Gastroesophageal sphincter (tissue), 4 donors: Measurements from ENCODE around the gene NRP2. TPM values are rescaled to one million over a fixed set of nuclear protein-coding genes. Genes with fewer than 3 reads are reported as not detected.

Experiments used
- ATAC-seq: fragments of 150-250 bp; one replicate; pipeline ENCODE4 v1.9.1; 2016; ENCODE audit warnings: mild to moderate bottlenecking, moderate library complexity
- H3K27ac ChIP-seq, 4 donors: fragments of 200-600 bp; sonication (generic) in 3 of 4; 1 replicate in 3 of 4; 2 replicates in 1 of 4; pipeline ENCODE4 v1.5.1; 2016 to 2019
- H3K27me3 ChIP-seq: fragments of 200-600 bp; sonication (generic); one replicate; pipeline ENCODE4 v1.5.1; 2019
- H3K36me3 ChIP-seq, 2 donors: fragments of 200-600 bp; sonication (generic); one replicate each; pipeline ENCODE4 v1.5.1; 2019; ENCODE audit warnings: control low read depth in 1 of 2
- H3K4me1 ChIP-seq, 3 donors: fragments of 200-600 bp; sonication (generic); 1 replicate in 2 of 3; 2 replicates in 1 of 3; pipeline ENCODE4 v1.5.1; 2016 to 2019; ENCODE audit warnings: control low read depth in 2 of 3
- H3K4me3 ChIP-seq, 2 donors: fragments of 200-600 bp; sonication (generic); one replicate each; pipeline ENCODE4 v1.5.1; 2019; ENCODE audit warnings: mild to moderate bottlenecking in 1 of 2, moderate library complexity in 1 of 2
- H3K9me3 ChIP-seq, 3 donors: fragments of 200-600 bp; sonication (generic); one replicate each; pipeline ENCODE4 v1.5.1; 2017 to 2019; ENCODE audit warnings: control low read depth in 2 of 3
- EP300 ChIP-seq: sonication (generic); formaldehyde crosslinking; IDR thresholded peaks from one replicate; pipeline ENCODE4 v1.6.1; 2017; ENCODE audit warnings: antibody characterized with exemption, mild to moderate bottlenecking
- POLR2A ChIP-seq, 2 donors: fragments of 450-650 bp; IDR thresholded peaks; one replicate each; pipeline ENCODE4 v1.6.1; 2017; ENCODE audit warnings: antibody characterized with exemption in 2 of 2, mild to moderate bottlenecking in 2 of 2, moderate library complexity in 1 of 2
- POLR2AphosphoS5 ChIP-seq: sonication (generic); formaldehyde crosslinking; IDR thresholded peaks from one replicate; pipeline ENCODE4 v1.6.1; 2017; ENCODE audit warnings: antibody characterized with exemption
- WGBS, 2 donors: methylation state at CpG; one replicate each; pipeline ENCODE4 v1.1.5; 2018; ENCODE audit warnings: low coverage in 1 of 2; 5-methylcytosine and 5-hydroxymethylcytosine counted together
- total RNA-seq, 4 donors: library from RNA; depleted of rRNA; stranded (reverse); fragments of >200 nt; gene quantifications; one replicate each; pipeline ENCODE4 v1.1.0, GENCODE V29; 2016
- TF ChIP-seq, protein P1 (sequence below), 4 experiments: fragments of 200-600 bp in 2 of 4; fragments of 450-650 bp in 2 of 4; sonication (generic) in 1 of 4; IDR thresholded peaks; one replicate each; pipeline ENCODE4 v1.5.1; 2017 to 2019; ENCODE audit warnings: antibody characterized with exemption in 4 of 4, mild to moderate bottlenecking in 2 of 4, moderate library complexity in 2 of 4

The NRP2 gene
- total RNA-seq, 4 donors from 2014 or later, result 278 to 466 (median 371) TPM

DNA sequence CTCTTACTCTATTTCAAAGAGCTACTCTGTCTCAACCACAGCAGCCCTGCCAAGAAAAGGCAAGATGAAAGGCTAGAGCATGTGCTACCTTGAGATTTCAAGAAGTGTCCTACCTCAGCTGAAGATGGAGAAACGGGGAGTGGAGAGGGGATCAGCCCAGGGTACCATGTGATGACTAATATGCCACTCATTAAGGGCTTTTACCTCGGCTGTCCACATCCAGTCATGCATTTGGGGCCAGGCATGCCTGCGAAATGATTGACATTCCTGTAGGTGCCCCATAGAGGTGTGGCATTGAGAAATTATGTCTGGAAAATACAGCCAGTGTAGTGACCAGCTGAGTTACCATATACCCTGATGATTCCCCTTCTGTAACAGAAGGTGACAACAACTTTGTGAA, 96.1 kb downstream of the NRP2 start:
- 58 to 71% methylated on average over 2 to 3 of the region's 3 CpGs for WGBS, 2 donors
- Histone ChIP-seq H3K4me3 (no peak overlapping the region), H3K27me3 (no peaks in the 10 kb centered on the region), H3K27ac (peak overlapping the region; percentile 4 to 96 (median 90)), H3K36me3 (peaks cover 0 to 14% of the 10 kb centered on the region in 2 donors), H3K4me1 (peaks cover 4 to 100% (median 8%) of the 10 kb centered on the region in 3 donors), H3K9me3 (no peaks in the 10 kb centered on the region)
- ATAC-seq, result no peak
- TF ChIP-seq POLR2AphosphoS5 (no peak), EP300 (no peak), POLR2A (IDR thresholded peaks at IDR 0.05) (no peak)
- TF ChIP-seq, protein P1, sequence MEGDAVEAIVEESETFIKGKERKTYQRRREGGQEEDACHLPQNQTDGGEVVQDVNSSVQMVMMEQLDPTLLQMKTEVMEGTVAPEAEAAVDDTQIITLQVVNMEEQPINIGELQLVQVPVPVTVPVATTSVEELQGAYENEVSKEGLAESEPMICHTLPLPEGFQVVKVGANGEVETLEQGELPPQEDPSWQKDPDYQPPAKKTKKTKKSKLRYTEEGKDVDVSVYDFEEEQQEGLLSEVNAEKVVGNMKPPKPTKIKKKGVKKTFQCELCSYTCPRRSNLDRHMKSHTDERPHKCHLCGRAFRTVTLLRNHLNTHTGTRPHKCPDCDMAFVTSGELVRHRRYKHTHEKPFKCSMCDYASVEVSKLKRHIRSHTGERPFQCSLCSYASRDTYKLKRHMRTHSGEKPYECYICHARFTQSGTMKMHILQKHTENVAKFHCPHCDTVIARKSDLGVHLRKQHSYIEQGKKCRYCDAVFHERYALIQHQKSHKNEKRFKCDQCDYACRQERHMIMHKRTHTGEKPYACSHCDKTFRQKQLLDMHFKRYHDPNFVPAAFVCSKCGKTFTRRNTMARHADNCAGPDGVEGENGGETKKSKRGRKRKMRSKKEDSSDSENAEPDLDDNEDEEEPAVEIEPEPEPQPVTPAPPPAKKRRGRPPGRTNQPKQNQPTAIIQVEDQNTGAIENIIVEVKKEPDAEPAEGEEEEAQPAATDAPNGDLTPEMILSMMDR (IDR thresholded peaks at IDR 0.05), result no peak

DNA sequence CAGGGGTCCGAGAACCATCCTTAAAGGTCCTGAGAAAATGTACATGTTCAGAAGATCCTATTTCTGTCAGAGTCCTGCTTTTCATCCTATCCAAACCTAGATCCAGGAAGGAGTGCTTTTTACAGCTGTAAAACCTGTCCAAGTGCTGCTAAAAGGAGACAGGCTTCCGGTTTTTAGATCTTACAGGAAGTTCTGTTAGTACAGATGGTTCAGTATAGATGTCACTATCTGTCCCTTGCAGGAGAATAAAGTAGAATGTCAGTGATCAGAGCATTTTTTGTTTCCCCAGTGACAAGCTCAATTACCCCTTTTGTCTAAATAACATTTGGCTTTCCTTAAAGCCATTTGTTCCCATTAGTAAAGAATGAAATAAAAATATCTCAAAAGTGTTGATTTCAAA, 98.3 kb downstream of the NRP2 start:
- ATAC-seq, result no peak
- no peaks in the 10 kb centered on the region for H3K9me3 ChIP-seq
- H3K27ac ChIP-seq, result peak overlapping the region; percentile 76 to 96 (median 90)
- TF ChIP-seq, protein P1 (IDR thresholded peaks at IDR 0.05), result no peak
- TF ChIP-seq POLR2A (IDR thresholded peaks at IDR 0.05), result no peak
- no peak for TF ChIP-seq EP300
- no peak for TF ChIP-seq POLR2AphosphoS5
- H3K36me3 ChIP-seq, result peaks cover 0 to 14% of the 10 kb centered on the region in 2 donors
- H3K4me3 ChIP-seq, result no peak overlapping the region
- 40 to 51% methylated on average over 2 of the region's 2 CpGs for WGBS, 2 donors
- peaks cover 4 to 100% (median 15%) of the 10 kb centered on the region in 3 donors for H3K4me1 ChIP-seq
- no peaks in the 10 kb centered on the region for H3K27me3 ChIP-seq

DNA sequence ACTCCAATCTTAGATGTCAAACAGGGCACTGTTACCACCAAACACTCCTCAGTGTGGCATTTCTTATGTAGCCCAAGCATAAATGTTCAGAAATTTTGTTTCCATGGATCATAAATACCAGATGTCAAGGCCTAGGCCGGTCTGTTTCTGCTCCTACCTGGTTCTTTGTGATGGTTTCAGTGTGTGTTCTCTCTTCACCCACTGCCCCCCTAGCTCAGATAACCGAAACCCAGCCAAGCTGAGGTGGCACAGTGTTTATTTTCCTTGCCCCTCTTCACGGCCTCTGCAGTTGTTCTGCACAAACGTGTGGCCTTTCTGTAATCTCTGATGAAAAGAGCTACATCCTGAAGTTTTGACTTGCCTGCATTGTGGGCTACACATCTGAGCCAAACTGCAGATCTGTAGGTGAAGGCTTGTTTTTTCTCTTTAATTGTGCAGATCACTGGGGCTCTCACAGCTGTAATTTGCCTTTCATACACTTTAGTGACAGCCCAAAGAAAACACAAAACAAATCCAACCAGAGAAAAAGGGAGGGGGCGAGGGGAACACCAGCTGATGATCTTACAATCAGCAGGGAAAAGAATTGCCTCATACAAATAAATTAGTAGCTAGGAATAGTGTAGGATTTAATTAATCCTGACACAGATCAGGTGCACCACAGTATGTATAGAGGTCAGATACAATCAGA, 99.1 kb downstream of the NRP2 start:
- no peak for ATAC-seq
- Histone ChIP-seq H3K4me3 (no peak overlapping the region), H3K27ac (peak overlapping the region; percentile 76 to 96 (median 90)), H3K36me3 (peaks cover 0 to 8% of the 10 kb centered on the region in 2 donors), H3K4me1 (peaks cover 4 to 100% (median 15%) of the 10 kb centered on the region in 3 donors), H3K9me3 (no peaks in the 10 kb centered on the region), H3K27me3 (no peaks in the 10 kb centered on the region)
- WGBS, 2 donors, result 19 to 56% methylated on average over 4 to 5 of the region's 5 CpGs
- TF ChIP-seq POLR2AphosphoS5, result no peak
- TF ChIP-seq EP300, result no peak
- no peak for TF ChIP-seq POLR2A (IDR thresholded peaks at IDR 0.05)
- TF ChIP-seq, protein P1 (IDR thresholded peaks at IDR 0.05), result no peak

DNA sequence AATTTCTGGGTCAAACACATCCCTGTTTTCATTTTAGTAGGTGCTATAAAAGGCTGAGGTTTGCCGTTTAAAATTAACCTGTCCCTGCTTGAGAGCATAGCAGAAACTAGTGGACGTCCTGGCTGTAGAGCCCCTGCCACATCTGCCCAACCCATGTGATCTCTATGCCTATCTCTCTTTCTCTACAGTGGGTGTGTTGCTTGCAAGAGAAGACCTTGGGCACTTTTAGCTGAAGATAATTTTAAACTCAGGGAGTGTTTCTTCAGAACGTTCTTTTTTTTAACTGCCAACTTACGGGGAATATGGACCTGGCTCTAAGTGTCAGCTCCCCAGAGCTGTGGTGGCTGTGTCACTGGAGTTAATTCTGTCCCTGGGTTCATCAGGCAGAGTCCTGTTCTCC, 100.6 kb downstream of the NRP2 start:
- Histone ChIP-seq H3K27ac (peak overlapping the region; percentile 76 to 96 (median 90)), H3K4me1 (peaks cover 4 to 100% (median 15%) of the 10 kb centered on the region in 3 donors), H3K4me3 (no peak overlapping the region), H3K36me3 (no peaks in the 10 kb centered on the region), H3K9me3 (no peaks in the 10 kb centered on the region), H3K27me3 (no peaks in the 10 kb centered on the region)
- ATAC-seq, result no peak
- TF ChIP-seq EP300 (no peak), POLR2A (IDR thresholded peaks at IDR 0.05) (no peak), POLR2AphosphoS5 (no peak)
- TF ChIP-seq, protein P1 (IDR thresholded peaks at IDR 0.05), result no peak
- 41 to 56% methylated on average over 2 to 4 of the region's 4 CpGs for WGBS, 2 donors
